Left lung (tissue), 10 donors: Measurements from ENCODE around the gene KIAA0930. TPM values are rescaled to one million over a fixed set of nuclear protein-coding genes. Genes with fewer than 3 reads are reported as not detected.

Experiments
- ATAC-seq: fragments of 200-7000 bp; cut with Tn5 transposase; one replicate; pipeline ENCODE4 v1.9.1; 2020; ENCODE audit warnings: moderate library complexity
- DNase-seq, 4 donors: peaks; one replicate each; pipeline ENCODE4 v3.0.0-alpha.2; 2013 to 2020
- H3K27ac ChIP-seq, 2 donors: fragments of 200-600 bp; sonication (generic) in 1 of 2; one replicate each; pipeline versions ENCODE4 v1.5.0 to v1.8.0; 2020 to 2021
- H3K27me3 ChIP-seq, 2 donors: fragments of 200-600 bp; sonication (generic) in 1 of 2; one replicate each; pipeline versions ENCODE4 v1.5.0 to v1.8.0; 2020 to 2021
- H3K36me3 ChIP-seq, 2 donors: fragments of 200-600 bp; sonication (generic) in 1 of 2; one replicate each; pipeline versions ENCODE4 v1.5.0 to v1.8.0; 2020 to 2021
- H3K4me1 ChIP-seq, 2 donors: fragments of 200-600 bp; one replicate each; pipeline ENCODE4 v1.8.0; 2021
- H3K4me3 ChIP-seq, 2 donors: fragments of 200-600 bp; sonication (generic) in 1 of 2; one replicate each; pipeline versions ENCODE4 v1.5.0 to v1.8.0; 2020 to 2021; ENCODE audit warnings: mild to moderate bottlenecking in 1 of 2
- H3K9me3 ChIP-seq, 2 donors: fragments of 200-600 bp; sonication (generic) in 1 of 2; one replicate each; pipeline versions ENCODE4 v1.5.0 to v1.8.0; 2020 to 2021
- intact Hi-C, 2 donors: fragments of 100-400 bp; cut with DNase I; formaldehyde crosslinking; loops; one replicate each; pipeline versions ENCODE4 v1.11.2 to v1.14.2; 2022
- polyA plus RNA-seq, 6 donors: library from polyadenylated mRNA; unstranded; fragments of 120-200 nt; gene quantifications; one replicate each; pipeline ENCODE4 v1.2.1, GENCODE V29; 2013; ENCODE audit not compliant: insufficient read length in 6 of 6
- total RNA-seq, 2 donors: library from RNA; stranded (reverse); fragmentation: NEBNext Ultra II Directional; extraction: Animal tissue kit (Norgen Biotek cat#: 25700); gene quantifications; one replicate each; pipeline ENCODE4 v1.2.1, GENCODE V29; 2021
- TF ChIP-seq, protein P1 (sequence below), 2 donors: fragments of 200-600 bp; sonication (generic) in 1 of 2; IDR thresholded peaks; one replicate each; pipeline versions ENCODE4 v1.5.0 to v1.8.0; 2021; ENCODE audit warnings: antibody characterized with exemption in 2 of 2
- donor health status: DM: no; HTN: yes; CAD: no.
- donor health status: DM: no; HTN: no; CAD: no.

Gene KIAA0930
- total and polyA plus RNA-seq, 8 donors: 12.1 to 78.8 (median 17.9) TPM

- H3K27me3 ChIP-seq: no peaks in the 10 kb centered on the region
- TF ChIP-seq, protein P1, sequence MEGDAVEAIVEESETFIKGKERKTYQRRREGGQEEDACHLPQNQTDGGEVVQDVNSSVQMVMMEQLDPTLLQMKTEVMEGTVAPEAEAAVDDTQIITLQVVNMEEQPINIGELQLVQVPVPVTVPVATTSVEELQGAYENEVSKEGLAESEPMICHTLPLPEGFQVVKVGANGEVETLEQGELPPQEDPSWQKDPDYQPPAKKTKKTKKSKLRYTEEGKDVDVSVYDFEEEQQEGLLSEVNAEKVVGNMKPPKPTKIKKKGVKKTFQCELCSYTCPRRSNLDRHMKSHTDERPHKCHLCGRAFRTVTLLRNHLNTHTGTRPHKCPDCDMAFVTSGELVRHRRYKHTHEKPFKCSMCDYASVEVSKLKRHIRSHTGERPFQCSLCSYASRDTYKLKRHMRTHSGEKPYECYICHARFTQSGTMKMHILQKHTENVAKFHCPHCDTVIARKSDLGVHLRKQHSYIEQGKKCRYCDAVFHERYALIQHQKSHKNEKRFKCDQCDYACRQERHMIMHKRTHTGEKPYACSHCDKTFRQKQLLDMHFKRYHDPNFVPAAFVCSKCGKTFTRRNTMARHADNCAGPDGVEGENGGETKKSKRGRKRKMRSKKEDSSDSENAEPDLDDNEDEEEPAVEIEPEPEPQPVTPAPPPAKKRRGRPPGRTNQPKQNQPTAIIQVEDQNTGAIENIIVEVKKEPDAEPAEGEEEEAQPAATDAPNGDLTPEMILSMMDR (IDR thresholded peaks at IDR 0.05): no peak
- no peak for DNase-seq
- H3K4me1 ChIP-seq: peaks cover 2 to 76% of the 10 kb centered on the region in 2 donors
- H3K9me3 ChIP-seq: no peaks in the 10 kb centered on the region
- no peak for ATAC-seq
- intact Hi-C loops: no loop called here
- peak overlapping the region in 1 of 2 donors; percentile 80 for H3K27ac ChIP-seq
- peaks cover 0 to 8% of the 10 kb centered on the region in 2 donors for H3K36me3 ChIP-seq
- no peak overlapping the region for H3K4me3 ChIP-seq
Observed at GRCh38 chr22:45231293-45231692, 9.4 kb downstream of the KIAA0930 start.

- TF ChIP-seq, protein P1 (IDR thresholded peaks at IDR 0.05): no peak
- Histone ChIP-seq H3K27me3 (no peaks in the 10 kb centered on the region), H3K27ac (peak overlapping the region in 1 of 2 donors; percentile 80), H3K4me1 (peaks cover 5 to 76% of the 10 kb centered on the region in 2 donors), H3K36me3 (no peaks in the 10 kb centered on the region), H3K9me3 (no peaks in the 10 kb centered on the region), H3K4me3 (no peak overlapping the region)
- DNase-seq (no peak), ATAC-seq (no peak)
- intact Hi-C loops: no loop called here
Observed at GRCh38 chr22:45230026-45230721, 10.5 kb downstream of the KIAA0930 start.

GRCh38 chr22:45229181-45229580 lies 11.5 kb downstream of the KIAA0930 start:
- Histone ChIP-seq H3K27ac (peak overlapping the region in 1 of 2 donors; percentile 80), H3K4me3 (no peak overlapping the region), H3K36me3 (no peaks in the 10 kb centered on the region), H3K27me3 (no peaks in the 10 kb centered on the region), H3K9me3 (no peaks in the 10 kb centered on the region), H3K4me1 (peaks cover 5 to 76% of the 10 kb centered on the region in 2 donors)
- intact Hi-C loops: no loop called here
- TF ChIP-seq, protein P1 (IDR thresholded peaks at IDR 0.05): no peak
- DNase-seq: no peak
- ATAC-seq: no peak

DNA sequence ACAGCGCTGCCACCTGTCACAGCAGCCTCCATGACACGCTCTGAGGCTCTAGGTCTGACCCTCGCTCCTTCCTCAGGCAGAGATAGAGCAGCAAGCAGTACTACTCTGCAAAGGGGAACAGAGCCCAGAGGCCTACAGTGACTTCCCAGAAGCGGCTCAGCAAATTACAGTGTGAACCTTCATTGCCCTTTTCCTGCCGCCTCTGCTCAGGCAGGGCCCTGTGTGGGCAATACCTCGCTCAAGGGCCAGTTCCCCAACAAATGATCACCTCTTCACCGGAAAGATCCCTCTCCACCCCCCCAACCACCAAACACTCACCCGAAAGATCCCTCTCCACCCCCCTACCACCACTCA lies 12.3 kb downstream of the KIAA0930 start:
- Histone ChIP-seq H3K9me3 (no peaks in the 10 kb centered on the region), H3K4me1 (peaks cover 5 to 73% of the 10 kb centered on the region in 2 donors), H3K27ac (peak overlapping the region in 1 of 2 donors; percentile 88), H3K4me3 (no peak overlapping the region), H3K27me3 (no peaks in the 10 kb centered on the region), H3K36me3 (no peaks in the 10 kb centered on the region)
- ATAC-seq (peak; percentile 37), DNase-seq (no peak)
- intact Hi-C loops: no loop called here
- TF ChIP-seq, protein P1 (IDR thresholded peaks at IDR 0.05): no peak

GRCh38 chr22:45227645-45228400 lies 12.9 kb downstream of the KIAA0930 start:
- no peak overlapping the region for H3K4me3 ChIP-seq
- H3K27ac ChIP-seq: peak overlapping the region in 1 of 2 donors; percentile 88
- H3K4me1 ChIP-seq: peaks cover 5 to 74% of the 10 kb centered on the region in 2 donors
- no peaks in the 10 kb centered on the region for H3K36me3 ChIP-seq
- intact Hi-C loops: no loop called here
- no peaks in the 10 kb centered on the region for H3K9me3 ChIP-seq
- peak in 1 of 4 donors; percentile 91 for DNase-seq
- TF ChIP-seq, protein P1 (IDR thresholded peaks at IDR 0.05): no peak
- peak; percentile 56 for ATAC-seq
- no peaks in the 10 kb centered on the region for H3K27me3 ChIP-seq
